ENCODE results near the gene FOLR1.

DNA sequence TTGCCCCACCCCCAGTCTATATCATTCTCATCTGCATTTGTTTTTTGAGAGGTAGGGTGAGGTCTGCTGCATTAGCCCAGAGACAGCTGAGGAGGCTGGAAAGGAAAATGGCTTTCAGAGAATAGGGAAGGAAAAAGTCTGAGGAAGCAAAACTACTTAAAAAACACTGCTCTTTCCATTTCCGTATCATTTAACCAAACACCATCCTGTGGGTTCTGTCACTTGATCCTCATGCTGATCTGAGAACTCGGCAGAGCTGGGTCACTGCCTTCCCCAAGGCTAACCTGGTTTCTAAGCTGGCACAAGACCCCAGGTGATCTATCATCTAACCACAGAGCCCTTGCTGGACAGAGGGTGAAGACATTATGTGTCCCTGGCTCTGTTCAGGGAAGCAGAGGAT is 25.9 kb downstream of the FOLR1 start:
- TF ChIP-seq, protein P1, sequence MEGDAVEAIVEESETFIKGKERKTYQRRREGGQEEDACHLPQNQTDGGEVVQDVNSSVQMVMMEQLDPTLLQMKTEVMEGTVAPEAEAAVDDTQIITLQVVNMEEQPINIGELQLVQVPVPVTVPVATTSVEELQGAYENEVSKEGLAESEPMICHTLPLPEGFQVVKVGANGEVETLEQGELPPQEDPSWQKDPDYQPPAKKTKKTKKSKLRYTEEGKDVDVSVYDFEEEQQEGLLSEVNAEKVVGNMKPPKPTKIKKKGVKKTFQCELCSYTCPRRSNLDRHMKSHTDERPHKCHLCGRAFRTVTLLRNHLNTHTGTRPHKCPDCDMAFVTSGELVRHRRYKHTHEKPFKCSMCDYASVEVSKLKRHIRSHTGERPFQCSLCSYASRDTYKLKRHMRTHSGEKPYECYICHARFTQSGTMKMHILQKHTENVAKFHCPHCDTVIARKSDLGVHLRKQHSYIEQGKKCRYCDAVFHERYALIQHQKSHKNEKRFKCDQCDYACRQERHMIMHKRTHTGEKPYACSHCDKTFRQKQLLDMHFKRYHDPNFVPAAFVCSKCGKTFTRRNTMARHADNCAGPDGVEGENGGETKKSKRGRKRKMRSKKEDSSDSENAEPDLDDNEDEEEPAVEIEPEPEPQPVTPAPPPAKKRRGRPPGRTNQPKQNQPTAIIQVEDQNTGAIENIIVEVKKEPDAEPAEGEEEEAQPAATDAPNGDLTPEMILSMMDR (IDR thresholded peaks at IDR 0.05; ENCODE audit: poor library complexity, severe bottlenecking) = no peak
- no peak for TF ChIP-seq MXI1 (conservative IDR thresholded peaks at IDR 0.05; ENCODE audit: poor library complexity, severe bottlenecking)
- no peak for TF ChIP-seq POLR2AphosphoS5 (IDR thresholded peaks at IDR 0.05)
- no peak for TF ChIP-seq EZH2 (IDR thresholded peaks at IDR 0.05; ENCODE audit: borderline replicate concordance, insufficient read depth, low read length, poor library complexity, severe bottlenecking)
- TF ChIP-seq TAF1 (IDR thresholded peaks at IDR 0.05; ENCODE audit: low read depth) = no peak
